Measurements from ENCODE around the gene PLEKHS1. TPM values are rescaled to one million over a fixed set of nuclear protein-coding genes. Genes with fewer than 3 reads are reported as not detected.

The PLEKHS1 gene
- total RNA-seq, 1 donor from 2014 or later, result not detected

GRCh38 chr10:113733635-113734034 lies 17.8 kb upstream of the PLEKHS1 start:
- Histone ChIP-seq H3K36me3 (peaks cover 23% of the 10 kb centered on the region), H3K4me3 (no peak overlapping the region), H3K27ac (no peak overlapping the region), H3K9me3 (no peaks in the 10 kb centered on the region), H3K27me3 (no peaks in the 10 kb centered on the region), H3K4me1 (no peaks in the 10 kb centered on the region)
- intact Hi-C loops (cut with DNase I), result no loop called here
- no peak for TF ChIP-seq CTCF (IDR thresholded peaks at IDR 0.05)
- ATAC-seq, result no peak
- DNase-seq, result no peak

GRCh38 chr10:113735913-113736312 lies 15.6 kb upstream of the PLEKHS1 start:
- no peaks in the 10 kb centered on the region for H3K9me3 ChIP-seq
- no peak for TF ChIP-seq CTCF (IDR thresholded peaks at IDR 0.05)
- H3K27ac ChIP-seq, result no peak overlapping the region
- DNase-seq, result no peak
- intact Hi-C loops (cut with DNase I), result no loop called here
- H3K4me3 ChIP-seq, result no peak overlapping the region
- H3K27me3 ChIP-seq, result no peaks in the 10 kb centered on the region
- H3K4me1 ChIP-seq, result no peaks in the 10 kb centered on the region
- peak; percentile 62 for ATAC-seq
- H3K36me3 ChIP-seq, result peaks cover under 1% of the 10 kb centered on the region

GRCh38 chr10:113736576-113736975 lies 14.9 kb upstream of the PLEKHS1 start:
- ATAC-seq (no peak), DNase-seq (no peak)
- no peaks in the 10 kb centered on the region for H3K27me3 ChIP-seq
- TF ChIP-seq CTCF (IDR thresholded peaks at IDR 0.05), result no peak
- no peaks in the 10 kb centered on the region for H3K4me1 ChIP-seq
- no peaks in the 10 kb centered on the region for H3K9me3 ChIP-seq
- intact Hi-C loops (cut with DNase I), result no loop called here
- H3K4me3 ChIP-seq, result no peak overlapping the region
- no peak overlapping the region for H3K27ac ChIP-seq
- H3K36me3 ChIP-seq, result no peaks in the 10 kb centered on the region

- H3K9me3 ChIP-seq, result no peaks in the 10 kb centered on the region
- no peak overlapping the region for H3K27ac ChIP-seq
- no peaks in the 10 kb centered on the region for H3K27me3 ChIP-seq
- no peaks in the 10 kb centered on the region for H3K4me1 ChIP-seq
- no peak overlapping the region for H3K4me3 ChIP-seq
- H3K36me3 ChIP-seq, result no peaks in the 10 kb centered on the region
- DNase-seq (no peak), ATAC-seq (no peak)
- no peak for TF ChIP-seq CTCF (IDR thresholded peaks at IDR 0.05)
- intact Hi-C loops (cut with DNase I), result no loop called here
These were observed 12.5 kb upstream of the PLEKHS1 start for GRCh38 chr10:113739031-113739430.

GRCh38 chr10:113739577-113739976 lies 11.9 kb upstream of the PLEKHS1 start:
- DNase-seq (no peak), ATAC-seq (no peak)
- intact Hi-C loops (cut with DNase I), result no loop called here
- Histone ChIP-seq H3K9me3 (no peaks in the 10 kb centered on the region), H3K36me3 (no peaks in the 10 kb centered on the region), H3K27ac (no peak overlapping the region), H3K4me1 (no peaks in the 10 kb centered on the region), H3K4me3 (no peak overlapping the region), H3K27me3 (no peaks in the 10 kb centered on the region)
- TF ChIP-seq CTCF (IDR thresholded peaks at IDR 0.05), result no peak

- no peak for DNase-seq
- intact Hi-C loops (cut with DNase I), result no loop called here
These were observed 10.6 kb upstream of the PLEKHS1 start for GRCh38 chr10:113740850-113741249.

More at GRCh38 chr10:113740850-113741249, 10.6 kb upstream of the PLEKHS1 start:
- ATAC-seq, result no peak
- Histone ChIP-seq H3K27ac (no peak overlapping the region), H3K9me3 (no peaks in the 10 kb centered on the region), H3K36me3 (no peaks in the 10 kb centered on the region), H3K4me3 (no peak overlapping the region), H3K27me3 (no peaks in the 10 kb centered on the region), H3K4me1 (no peaks in the 10 kb centered on the region)
- no peak for TF ChIP-seq CTCF (IDR thresholded peaks at IDR 0.05)

Data from upper lobe of right lung (tissue), 1 donor.